ENCODE measurements around the gene PRMT9.

Gene PRMT9

DNA sequence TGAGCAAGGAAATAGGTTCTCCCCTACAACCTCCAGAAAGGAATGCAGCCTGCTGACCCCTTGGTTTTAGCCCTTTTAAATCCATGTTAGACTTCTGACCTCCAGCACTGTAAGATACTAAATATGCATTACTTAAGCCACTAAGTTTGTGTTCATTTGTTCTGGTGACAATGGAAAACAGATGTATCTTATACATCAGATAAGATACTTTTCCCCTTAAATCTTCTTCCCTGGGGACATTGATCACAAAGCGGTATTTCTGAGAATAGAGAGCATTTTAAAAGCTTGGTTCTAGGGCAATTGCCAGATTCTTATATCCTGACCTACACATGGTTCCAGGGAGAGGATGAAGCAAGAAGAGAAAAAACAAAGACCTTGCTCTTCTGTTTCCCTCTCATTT is 73.3 kb downstream of the PRMT9 start:
- H3K4me1 ChIP-seq (ENCODE audit: control insufficient read depth, insufficient read depth, low read length), result no peaks in the 10 kb centered on the region
- no peaks in the 10 kb centered on the region for H3K9me3 ChIP-seq (ENCODE audit: control insufficient read depth, insufficient read depth, low read depth, low read length)
- no peak overlapping the region for H3K27ac ChIP-seq (ENCODE audit: extremely low read depth, low read depth, low read length)
- TF ChIP-seq, protein P1, sequence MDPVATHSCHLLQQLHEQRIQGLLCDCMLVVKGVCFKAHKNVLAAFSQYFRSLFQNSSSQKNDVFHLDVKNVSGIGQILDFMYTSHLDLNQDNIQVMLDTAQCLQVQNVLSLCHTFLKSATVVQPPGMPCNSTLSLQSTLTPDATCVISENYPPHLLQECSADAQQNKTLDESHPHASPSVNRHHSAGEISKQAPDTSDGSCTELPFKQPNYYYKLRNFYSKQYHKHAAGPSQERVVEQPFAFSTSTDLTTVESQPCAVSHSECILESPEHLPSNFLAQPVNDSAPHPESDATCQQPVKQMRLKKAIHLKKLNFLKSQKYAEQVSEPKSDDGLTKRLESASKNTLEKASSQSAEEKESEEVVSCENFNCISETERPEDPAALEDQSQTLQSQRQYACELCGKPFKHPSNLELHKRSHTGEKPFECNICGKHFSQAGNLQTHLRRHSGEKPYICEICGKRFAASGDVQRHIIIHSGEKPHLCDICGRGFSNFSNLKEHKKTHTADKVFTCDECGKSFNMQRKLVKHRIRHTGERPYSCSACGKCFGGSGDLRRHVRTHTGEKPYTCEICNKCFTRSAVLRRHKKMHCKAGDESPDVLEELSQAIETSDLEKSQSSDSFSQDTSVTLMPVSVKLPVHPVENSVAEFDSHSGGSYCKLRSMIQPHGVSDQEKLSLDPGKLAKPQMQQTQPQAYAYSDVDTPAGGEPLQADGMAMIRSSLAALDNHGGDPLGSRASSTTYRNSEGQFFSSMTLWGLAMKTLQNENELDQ (tag by site-specific recombination; IDR thresholded peaks at IDR 0.05; ENCODE audit: low read depth), result no peak
- TF ChIP-seq, protein P2, sequence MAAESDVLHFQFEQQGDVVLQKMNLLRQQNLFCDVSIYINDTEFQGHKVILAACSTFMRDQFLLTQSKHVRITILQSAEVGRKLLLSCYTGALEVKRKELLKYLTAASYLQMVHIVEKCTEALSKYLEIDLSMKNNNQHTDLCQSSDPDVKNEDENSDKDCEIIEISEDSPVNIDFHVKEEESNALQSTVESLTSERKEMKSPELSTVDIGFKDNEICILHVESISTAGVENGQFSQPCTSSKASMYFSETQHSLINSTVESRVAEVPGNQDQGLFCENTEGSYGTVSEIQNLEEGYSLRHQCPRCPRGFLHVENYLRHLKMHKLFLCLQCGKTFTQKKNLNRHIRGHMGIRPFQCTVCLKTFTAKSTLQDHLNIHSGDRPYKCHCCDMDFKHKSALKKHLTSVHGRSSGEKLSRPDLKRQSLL (tag by site-specific recombination; IDR thresholded peaks at IDR 0.05), result no peak
- TF ChIP-seq ZNF324 (tag by site-specific recombination; IDR thresholded peaks at IDR 0.05) (no peak), ZNF473 (tag by site-specific recombination; IDR thresholded peaks at IDR 0.05) (no peak), ZNF768 (tag by site-specific recombination; IDR thresholded peaks at IDR 0.05) (no peak), MYNN (tag by site-specific recombination; IDR thresholded peaks at IDR 0.05; ENCODE audit: borderline replicate concordance) (no peak), ZNF600 (tag by site-specific recombination; IDR thresholded peaks at IDR 0.05) (no peak), ZNF514 (tag by site-specific recombination; IDR thresholded peaks at IDR 0.05) (no peak), ZFP41 (tag by site-specific recombination; IDR thresholded peaks at IDR 0.05; ENCODE audit: borderline replicate concordance) (no peak), ZNF292 (tag by site-specific recombination; IDR thresholded peaks at IDR 0.05; ENCODE audit: borderline replicate concordance, low read depth) (no peak), SP2 (tag by site-specific recombination; IDR thresholded peaks at IDR 0.05) (no peak), ZNF37A (tag by site-specific recombination; IDR thresholded peaks at IDR 0.05) (no peak), ZNF394 (tag by site-specific recombination; IDR thresholded peaks at IDR 0.05; ENCODE audit: borderline replicate concordance) (no peak), ZFP69B (tag by site-specific recombination; IDR thresholded peaks at IDR 0.05) (no peak), ZNF777 (tag by site-specific recombination; IDR thresholded peaks at IDR 0.05; ENCODE audit: borderline replicate concordance) (no peak), ZNF776 (tag by site-specific recombination; IDR thresholded peaks at IDR 0.05; ENCODE audit: borderline replicate concordance) (no peak)
- TF ChIP-seq, protein P3, sequence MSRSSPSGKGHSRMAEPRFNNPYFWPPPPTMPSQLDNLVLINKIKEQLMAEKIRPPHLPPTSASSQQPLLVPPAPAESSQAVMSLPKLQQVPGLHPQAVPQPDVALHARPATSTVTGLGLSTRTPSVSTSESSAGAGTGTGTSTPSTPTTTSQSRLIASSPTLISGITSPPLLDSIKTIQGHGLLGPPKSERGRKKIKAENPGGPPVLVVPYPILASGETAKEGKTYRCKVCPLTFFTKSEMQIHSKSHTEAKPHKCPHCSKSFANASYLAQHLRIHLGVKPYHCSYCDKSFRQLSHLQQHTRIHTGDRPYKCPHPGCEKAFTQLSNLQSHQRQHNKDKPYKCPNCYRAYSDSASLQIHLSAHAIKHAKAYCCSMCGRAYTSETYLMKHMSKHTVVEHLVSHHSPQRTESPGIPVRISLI (tag by site-specific recombination; IDR thresholded peaks at IDR 0.05), result no peak
- no peaks in the 10 kb centered on the region for H3K36me3 ChIP-seq (ENCODE audit: control insufficient read depth in 2 of 2, insufficient read depth in 1 of 2, low read length in 2 of 2)
- POLR2A ChIA-PET, result no interaction called here
- no peak overlapping the region for H3K4me3 ChIP-seq (ENCODE audit: low read depth, low read length)
- CTCF ChIA-PET, result no interaction called here

DNA sequence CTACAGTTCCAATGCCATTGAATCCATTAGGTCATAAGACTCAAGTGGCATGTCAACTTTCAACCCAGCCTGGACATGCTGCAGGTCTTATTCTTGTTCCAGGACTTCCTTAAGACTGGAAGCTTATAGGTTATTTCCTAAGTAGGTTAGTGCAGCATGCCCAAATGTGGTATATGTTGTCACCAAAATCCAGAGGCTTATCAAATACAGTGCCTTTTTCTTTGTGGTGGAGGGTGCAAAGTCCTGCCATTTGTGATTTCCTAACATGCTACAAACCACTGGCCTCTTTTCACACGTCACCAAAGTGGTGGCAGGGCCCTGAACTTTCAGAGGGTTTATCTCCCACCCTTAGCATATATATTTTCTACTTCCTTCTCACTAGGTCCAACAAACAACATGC is 76.5 kb downstream of the PRMT9 start:
- Histone ChIP-seq H3K4me3 (ENCODE audit: low read depth, low read length) (no peak overlapping the region), H3K9me3 (ENCODE audit: control insufficient read depth, insufficient read depth, low read depth, low read length) (no peaks in the 10 kb centered on the region), H3K36me3 (ENCODE audit: control insufficient read depth in 2 of 2, insufficient read depth in 1 of 2, low read length in 2 of 2) (no peaks in the 10 kb centered on the region), H3K27ac (ENCODE audit: extremely low read depth, low read depth, low read length) (no peak overlapping the region), H3K4me1 (ENCODE audit: control insufficient read depth, insufficient read depth, low read length) (no peaks in the 10 kb centered on the region)
- CTCF ChIA-PET, result no interaction called here
- POLR2A ChIA-PET, result no interaction called here
- TF ChIP-seq ZNF76 (tag by site-specific recombination; IDR thresholded peaks at IDR 0.05; ENCODE audit: borderline replicate concordance, low read depth) (no peak), ZNF169 (tag by site-specific recombination; IDR thresholded peaks at IDR 0.05) (no peak), ZNF202 (tag by site-specific recombination; IDR thresholded peaks at IDR 0.05; ENCODE audit: borderline replicate concordance) (no peak), ZNF391 (tag by site-specific recombination; IDR thresholded peaks at IDR 0.05; ENCODE audit: borderline replicate concordance, low read depth) (no peak), WT1 (tag by site-specific recombination; IDR thresholded peaks at IDR 0.05) (no peak), GLIS1 (tag by site-specific recombination; IDR thresholded peaks at IDR 0.05) (no peak), HOXD13 (CRISPR knock-in tag; IDR thresholded peaks at IDR 0.05; ENCODE audit: borderline replicate concordance) (no peak), KLF9 (tag by site-specific recombination; IDR thresholded peaks at IDR 0.05; ENCODE audit: low read depth) (no peak), ZNF146 (tag by site-specific recombination; IDR thresholded peaks at IDR 0.05) (no peak), ZNF555 (tag by site-specific recombination; conservative IDR thresholded peaks at IDR 0.05) (no peak)
- TF ChIP-seq, protein P1 (tag by site-specific recombination; IDR thresholded peaks at IDR 0.05; ENCODE audit: low read depth), result no peak
- TF ChIP-seq, protein P4, sequence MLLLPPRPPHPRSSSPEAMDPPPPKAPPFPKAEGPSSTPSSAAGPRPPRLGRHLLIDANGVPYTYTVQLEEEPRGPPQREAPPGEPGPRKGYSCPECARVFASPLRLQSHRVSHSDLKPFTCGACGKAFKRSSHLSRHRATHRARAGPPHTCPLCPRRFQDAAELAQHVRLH (tag by site-specific recombination; IDR thresholded peaks at IDR 0.05), result no peak
